ENCODE results near the gene ELL2.
"Not testable (repeated sequence)": the region's sequence is repeated elsewhere in the genome, so short reads cannot be mapped to it uniquely, and the experiment has no call there.

ELL2 gene

GRCh38 chr5:95856501-95856981 lies 105.1 kb downstream of the ELL2 start:
- no peak for DNase-seq

- no peak for DNase-seq
Observed at GRCh38 chr5:95853490-95853889, 108.2 kb downstream of the ELL2 start.

DNA sequence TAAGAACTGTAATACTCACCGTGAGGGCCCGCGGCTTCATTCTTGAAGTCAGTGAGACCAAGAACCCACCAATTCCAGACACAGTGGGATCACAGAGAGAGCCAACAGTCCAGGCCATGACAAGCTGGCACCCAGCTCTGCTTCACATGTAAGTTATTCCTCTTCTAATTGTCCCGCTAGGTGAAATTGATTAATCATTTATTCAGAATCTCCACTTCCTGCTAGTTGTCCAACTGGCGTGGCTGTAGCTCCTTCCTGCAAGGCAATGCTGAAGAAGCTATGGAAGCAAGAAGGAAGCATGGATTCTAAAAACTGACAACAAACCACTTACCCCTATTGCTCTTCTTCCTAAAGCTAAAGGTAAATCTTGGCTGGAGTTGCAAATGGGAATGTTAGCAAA lies 109.1 kb downstream of the ELL2 start:
- DNase-seq: no peak

DNA sequence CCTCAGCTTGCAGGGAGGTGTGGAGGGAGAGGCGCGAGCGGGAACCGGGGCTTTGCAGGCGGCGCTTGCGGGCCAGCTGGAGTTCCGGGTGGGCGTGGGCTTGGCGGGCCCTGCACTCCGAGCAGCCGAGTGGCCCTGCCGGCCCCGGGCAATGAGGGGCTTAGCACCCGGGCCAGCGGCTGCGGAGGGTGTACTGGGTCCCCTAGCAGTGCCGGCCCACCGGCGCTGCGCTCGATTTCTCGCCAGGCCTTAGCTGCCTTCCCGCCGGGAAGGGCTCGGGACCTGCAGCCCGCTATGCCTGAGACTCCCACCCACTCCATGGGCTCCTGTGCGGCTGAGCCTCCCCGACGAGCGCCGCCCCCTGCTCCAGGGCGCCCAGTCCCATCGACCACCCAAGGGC lies 110.5 kb downstream of the ELL2 start:
- DNase-seq: not testable (repeated sequence)

- DNase-seq: no peak
Observed at GRCh38 chr5:95850391-95850894, 111.2 kb downstream of the ELL2 start.

DNA sequence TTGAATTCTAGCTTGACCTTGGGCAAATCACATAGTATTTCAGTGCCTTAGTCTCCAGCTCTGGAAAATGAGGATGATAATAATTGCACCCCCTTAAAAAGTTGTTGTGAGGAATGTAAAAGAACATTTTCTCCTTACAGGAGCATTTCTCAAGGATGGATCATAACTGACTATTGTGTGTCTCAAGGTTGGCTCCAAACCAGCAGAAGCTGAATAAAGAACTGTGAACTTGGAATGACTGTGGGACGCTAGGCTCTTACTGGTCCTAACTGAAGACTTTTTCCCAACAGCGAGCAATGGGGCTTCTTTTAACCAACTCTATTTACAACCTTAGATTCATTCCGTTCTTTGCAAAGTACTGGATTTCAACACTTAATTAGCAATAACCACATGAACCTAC lies 113.0 kb downstream of the ELL2 start:
- no peak for DNase-seq

GRCh38 chr5:95847261-95847592 lies 114.4 kb downstream of the ELL2 start:
- no peak for DNase-seq

DNA sequence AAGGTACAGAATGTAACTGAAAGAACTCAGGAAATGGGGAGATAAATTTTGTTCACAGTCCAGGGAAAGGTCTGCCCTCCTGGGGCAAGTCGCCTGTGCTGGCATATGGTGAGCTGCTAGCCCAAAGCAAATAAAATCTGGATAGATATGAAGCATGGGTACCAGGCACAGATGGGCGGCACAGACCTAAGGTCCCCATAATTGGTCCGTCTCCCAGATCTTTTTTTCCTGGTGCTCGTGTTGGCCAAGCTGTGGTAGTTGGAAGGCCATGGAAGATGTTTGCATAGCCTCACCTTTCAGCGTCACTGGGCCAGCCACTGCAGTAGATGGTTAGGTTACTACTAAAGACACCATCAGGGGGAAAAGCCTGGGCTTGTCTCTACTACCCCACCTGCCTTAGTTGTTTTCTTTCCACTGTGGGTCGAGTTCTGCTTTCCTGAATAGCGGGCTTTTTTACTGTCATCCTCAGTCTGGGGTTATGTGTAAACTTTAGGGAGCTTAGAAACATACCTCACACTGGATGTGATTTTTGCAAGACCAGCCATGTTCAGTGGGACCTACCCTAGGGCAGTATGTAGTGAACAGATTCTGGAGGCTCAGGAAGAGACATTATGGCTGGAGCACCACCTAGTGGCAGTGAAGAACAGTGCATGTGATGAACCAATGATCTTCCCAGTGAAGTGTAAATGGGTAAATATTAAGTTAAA lies 114.9 kb downstream of the ELL2 start:
- peak; percentile 60 for DNase-seq

GRCh38 chr5:95845391-95845790 lies 116.3 kb downstream of the ELL2 start:
- no peak for DNase-seq

GRCh38 chr5:95843733-95844223 lies 117.9 kb downstream of the ELL2 start:
- DNase-seq: no peak

DNA sequence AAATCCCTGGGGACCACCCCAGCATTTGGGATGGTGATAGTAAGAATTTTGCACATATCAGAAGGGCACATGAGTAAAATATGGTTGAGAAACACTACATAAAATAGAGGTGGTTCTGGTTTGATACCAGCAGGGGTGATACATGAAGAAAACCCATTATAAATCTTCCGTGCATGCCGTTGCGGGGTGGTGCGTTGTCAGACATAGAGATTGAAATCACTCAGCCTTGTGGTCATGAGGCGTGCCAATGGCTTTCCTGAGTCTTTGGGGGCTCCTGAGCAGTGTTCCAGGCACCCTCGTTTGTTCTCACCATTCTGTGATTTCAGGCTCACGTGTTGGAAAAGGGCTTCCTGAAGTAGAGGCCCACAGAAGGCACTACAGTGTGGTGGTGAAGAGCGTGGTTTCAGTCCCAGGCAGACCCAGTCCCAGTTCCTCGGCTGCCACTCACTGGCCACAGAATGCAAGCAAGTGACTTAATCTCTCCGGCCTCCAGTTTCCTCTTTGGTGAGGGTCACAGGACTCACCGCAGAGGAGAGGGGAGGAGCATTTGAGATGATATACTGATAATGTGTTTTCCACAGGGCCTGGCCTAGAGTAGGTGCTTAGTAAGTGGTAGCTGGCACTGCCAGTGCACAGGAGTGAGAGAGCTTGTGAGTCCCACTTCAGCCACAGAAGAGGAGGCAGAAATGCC lies 118.7 kb downstream of the ELL2 start:
- peak; percentile 43 for DNase-seq

DNA sequence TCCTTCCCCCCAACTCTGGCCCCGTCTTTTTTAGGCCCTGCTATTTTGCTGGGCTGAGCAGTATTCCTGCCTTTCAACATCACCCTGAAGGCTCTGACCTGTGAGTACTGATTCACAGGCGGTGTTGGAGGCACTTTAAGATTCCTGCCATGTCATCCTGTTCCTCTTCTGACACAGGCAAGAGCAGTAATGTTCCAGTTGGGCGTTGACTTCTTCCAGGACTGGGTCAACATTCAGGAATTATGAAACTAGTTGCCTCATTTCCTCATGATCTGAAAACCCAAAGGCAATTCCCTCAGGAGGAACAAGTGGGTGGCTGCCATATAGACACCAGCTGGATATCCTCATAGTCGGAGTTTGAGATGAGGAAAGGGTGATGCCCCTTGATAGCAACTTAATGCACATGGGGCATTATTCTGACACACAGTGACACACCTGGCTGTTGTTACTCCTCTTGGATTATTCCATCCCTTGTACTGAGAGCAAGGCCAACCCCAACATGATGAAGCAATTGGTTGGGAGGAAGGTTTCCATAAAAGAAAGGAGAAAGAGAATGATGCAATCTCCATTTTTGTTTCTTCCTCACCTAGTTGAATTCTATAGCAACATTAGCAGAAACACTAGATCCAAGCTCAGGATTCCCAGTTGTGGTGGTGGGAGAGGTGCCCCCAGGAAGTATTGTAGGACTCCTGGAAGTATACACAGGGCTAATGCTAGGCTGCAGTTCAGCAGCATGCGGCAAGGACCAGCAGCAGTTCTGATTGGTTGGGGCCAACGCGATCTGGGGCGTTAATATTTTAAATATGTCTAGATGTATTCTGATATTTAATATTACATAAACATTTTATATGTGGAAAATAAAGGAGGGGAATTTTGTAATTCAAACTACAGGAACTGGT lies 119.5 kb downstream of the ELL2 start:
- DNase-seq: no peak

DNA sequence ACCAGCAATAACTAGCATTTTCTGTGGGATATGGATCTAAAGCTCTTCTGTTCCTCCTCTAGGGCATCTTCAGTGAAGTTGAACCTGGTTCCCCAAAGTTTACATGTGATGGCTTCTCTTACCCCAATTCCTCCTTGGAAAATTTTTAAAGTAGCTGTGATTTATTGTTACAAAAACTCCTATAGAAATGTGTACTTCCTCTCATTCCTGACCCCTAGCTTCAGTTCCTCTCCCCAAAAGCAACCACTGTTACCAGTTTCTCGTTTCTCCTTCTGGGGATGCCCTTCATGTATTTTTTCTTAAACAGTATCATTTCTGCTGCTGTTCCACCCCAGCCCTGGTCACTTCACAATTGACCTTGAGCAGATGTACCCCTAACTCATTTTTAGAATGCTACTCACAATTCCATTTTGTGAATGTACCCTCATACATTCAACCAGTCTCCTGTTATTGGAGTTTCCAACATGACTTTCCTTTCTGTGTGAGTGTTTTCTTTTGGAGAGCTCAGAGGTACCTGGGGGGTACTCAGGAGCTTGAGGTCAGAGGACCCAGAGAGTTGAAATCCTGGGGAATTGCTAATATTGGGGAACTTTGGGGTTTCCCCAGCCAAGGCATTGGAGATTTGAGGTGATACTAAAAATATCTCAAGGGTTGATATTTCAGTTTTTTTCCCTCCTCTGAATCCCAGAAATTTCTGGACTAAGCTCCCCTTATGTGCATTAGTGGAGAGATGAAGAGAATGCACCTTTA lies 120.5 kb downstream of the ELL2 start:
- DNase-seq: no peak

DNA sequence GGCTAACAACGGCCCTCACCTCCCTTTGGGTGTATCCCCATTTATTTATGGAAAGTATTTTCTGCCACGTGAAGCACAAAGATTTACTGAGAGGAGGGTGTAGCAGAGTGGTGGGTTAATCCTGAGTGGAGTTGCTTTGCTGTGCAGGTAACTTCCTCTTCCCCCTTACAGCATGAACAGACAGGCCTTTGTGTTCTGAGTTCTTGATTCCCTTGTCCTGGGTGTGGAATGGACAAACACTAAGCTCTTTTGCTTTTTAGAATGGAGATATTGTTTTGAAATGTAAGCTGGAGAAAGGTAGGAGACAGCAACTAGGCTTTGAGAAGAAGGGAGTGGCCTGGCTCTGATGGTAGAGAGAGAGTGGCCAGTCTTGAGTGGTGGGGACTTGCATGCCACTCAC lies 122.0 kb downstream of the ELL2 start:
- no peak for DNase-seq

- no peak for DNase-seq
Observed at GRCh38 chr5:95838556-95838955, 123.1 kb downstream of the ELL2 start.

DNA sequence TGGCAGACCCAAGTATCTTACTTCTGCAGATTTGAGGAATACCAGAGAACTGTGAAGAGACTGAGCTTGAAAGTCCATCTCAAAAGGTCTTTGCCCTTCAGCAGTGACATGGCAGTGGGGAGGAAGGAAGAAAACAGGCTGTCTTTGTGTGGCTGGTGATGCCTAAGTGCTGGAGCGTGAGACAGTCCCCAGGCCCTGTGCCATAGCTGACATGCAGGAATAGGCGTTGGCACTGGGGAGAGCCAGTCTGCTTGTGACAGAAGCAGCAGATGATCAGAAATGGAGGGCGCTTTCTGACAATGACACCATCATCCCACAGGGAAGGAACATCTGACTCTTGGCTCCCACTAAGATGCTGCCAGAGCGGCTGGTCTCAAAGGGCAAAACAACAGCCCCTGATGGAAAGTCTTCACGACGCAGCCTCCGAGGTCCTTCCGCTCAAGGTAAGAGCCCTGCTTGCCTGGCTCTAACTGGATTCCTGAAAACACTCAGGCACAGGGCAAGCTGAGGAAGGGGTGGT lies 123.6 kb downstream of the ELL2 start:
- no peak for DNase-seq

DNA sequence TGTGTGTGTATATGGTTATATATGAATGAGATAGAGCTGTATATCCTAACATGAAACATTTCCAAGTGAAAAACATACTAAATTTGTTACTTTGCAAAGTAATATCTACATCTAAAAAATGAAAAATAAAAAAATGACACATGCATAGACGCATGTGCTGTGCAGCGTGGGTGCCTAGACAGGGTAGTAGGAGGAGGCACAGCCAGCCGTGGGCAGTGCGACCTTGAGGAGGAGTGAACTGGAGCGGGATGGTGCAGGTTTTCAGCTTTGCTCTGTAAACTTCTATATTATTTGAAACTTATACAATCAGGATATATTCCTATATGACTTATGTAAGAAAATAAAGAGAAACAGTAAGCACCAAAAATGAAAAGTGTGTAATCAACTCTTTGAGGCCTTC lies 124.2 kb downstream of the ELL2 start:
- DNase-seq: no peak

GRCh38 chr5:95836971-95837370 lies 124.7 kb downstream of the ELL2 start:
- DNase-seq: not testable (repeated sequence)

DNA sequence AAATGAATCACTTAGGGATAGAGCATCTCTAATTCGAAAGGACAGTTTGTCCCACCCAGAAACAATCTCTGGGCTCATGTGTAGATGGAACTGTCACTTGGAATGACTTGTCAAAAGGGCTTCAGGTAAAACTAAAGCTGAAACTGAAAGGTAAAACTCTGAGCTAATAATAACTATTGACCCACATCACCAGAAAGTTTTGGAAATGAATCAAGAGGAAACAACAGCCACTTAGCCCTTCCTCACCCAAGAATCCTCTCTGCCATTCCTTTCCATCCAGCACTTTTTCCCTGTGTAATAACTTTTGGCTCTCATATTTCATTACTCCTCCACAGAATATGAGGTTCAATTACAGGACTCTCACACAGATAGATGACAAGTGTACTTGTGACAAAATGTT lies 125.1 kb downstream of the ELL2 start:
- DNase-seq: no peak

GRCh38 chr5:95835682-95836385 lies 125.8 kb downstream of the ELL2 start:
- no peak for DNase-seq
